HL-60 (cell line): ENCODE data around the gene NXF1.

ENCODE experiments used
- DNase-seq, 2 experiments: peaks; one replicate each; pipeline ENCODE4 v3.0.0-alpha.2; 2010 to 2020; ENCODE audit warnings: low read depth in 1 of 2, low spot score in 1 of 2
- H3K27ac ChIP-seq: fragments of 250-450 bp; sonication (Bioruptor Pico); replicated peaks from 2 replicates; pipeline ENCODE4 v1.5.1; 2020; ENCODE audit warnings: mild to moderate bottlenecking, moderate library complexity
- H3K27me3 ChIP-seq: fragments of 250-450 bp; sonication (Bioruptor Pico); 2 replicates; pipeline ENCODE4 v1.5.1; 2021; ENCODE audit warnings: mild to moderate bottlenecking, moderate library complexity; ENCODE audit not compliant: insufficient read depth, poor library complexity, severe bottlenecking
- H3K4me3 ChIP-seq: replicated peaks from 2 replicates; pipeline ENCODE4 v1.5.1; 2011; ENCODE audit warnings: mild to moderate bottlenecking, control low read depth, low read length; ENCODE audit not compliant: insufficient read depth
- GABPA ChIP-seq: IDR thresholded peaks from 2 replicates; pipeline ENCODE4 v1.6.1; 2012; ENCODE audit warnings: low read depth
- POLR2AphosphoS5 ChIP-seq: IDR thresholded peaks from 2 replicates; pipeline ENCODE4 v1.6.1; 2012; ENCODE audit warnings: low read depth
- REST ChIP-seq: IDR thresholded peaks from 2 replicates; pipeline ENCODE4 v1.6.1; 2012; ENCODE audit warnings: low read depth; ENCODE audit not compliant: insufficient replicate concordance
- SPI1 ChIP-seq: IDR thresholded peaks from 2 replicates; pipeline ENCODE4 v1.6.1; 2012; ENCODE audit warnings: low read depth, mild to moderate bottlenecking, borderline replicate concordance
- long read RNA-seq: library from polyadenylated mRNA; unstranded; transcript quantifications from one replicate; pipeline ENCODE4 v2.0.0, GENCODE V29; 2020
- TF ChIP-seq, protein P1 (sequence below): IDR thresholded peaks from one replicate; pipeline ENCODE4 v1.5.1; 2011; ENCODE audit warnings: low read length, control low read depth, inconsistent platforms; ENCODE audit not compliant: insufficient read depth

NXF1 gene
- long read RNA-seq, full-length matches to known transcripts: 104 of 128 reads
- long read RNA-seq, partial matches to known transcripts: 11 of 128 reads
- long read RNA-seq, other reads (novel, unspliced or antisense): 13 of 128 reads

GRCh38 chr11:62805076-62805892 lies at the start of gene NXF1:
TSS of gene NXF1 (minus strand) at chr11:62805440. CDS start at chr11:62805356, 84 bp downstream.
- no peaks in the 10 kb centered on the region for H3K27me3 ChIP-seq
- peak within 1 kb of the TSS; percentile 91 for H3K4me3 ChIP-seq
- TF ChIP-seq SPI1 (peak; percentile 1; the same call in 1 of the 2 replicates), REST (peak; percentile 81), GABPA (no peak), POLR2AphosphoS5 (peak; percentile 100)
- TF ChIP-seq, protein P1, sequence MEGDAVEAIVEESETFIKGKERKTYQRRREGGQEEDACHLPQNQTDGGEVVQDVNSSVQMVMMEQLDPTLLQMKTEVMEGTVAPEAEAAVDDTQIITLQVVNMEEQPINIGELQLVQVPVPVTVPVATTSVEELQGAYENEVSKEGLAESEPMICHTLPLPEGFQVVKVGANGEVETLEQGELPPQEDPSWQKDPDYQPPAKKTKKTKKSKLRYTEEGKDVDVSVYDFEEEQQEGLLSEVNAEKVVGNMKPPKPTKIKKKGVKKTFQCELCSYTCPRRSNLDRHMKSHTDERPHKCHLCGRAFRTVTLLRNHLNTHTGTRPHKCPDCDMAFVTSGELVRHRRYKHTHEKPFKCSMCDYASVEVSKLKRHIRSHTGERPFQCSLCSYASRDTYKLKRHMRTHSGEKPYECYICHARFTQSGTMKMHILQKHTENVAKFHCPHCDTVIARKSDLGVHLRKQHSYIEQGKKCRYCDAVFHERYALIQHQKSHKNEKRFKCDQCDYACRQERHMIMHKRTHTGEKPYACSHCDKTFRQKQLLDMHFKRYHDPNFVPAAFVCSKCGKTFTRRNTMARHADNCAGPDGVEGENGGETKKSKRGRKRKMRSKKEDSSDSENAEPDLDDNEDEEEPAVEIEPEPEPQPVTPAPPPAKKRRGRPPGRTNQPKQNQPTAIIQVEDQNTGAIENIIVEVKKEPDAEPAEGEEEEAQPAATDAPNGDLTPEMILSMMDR: no peak
- peak within 1 kb of the TSS; percentile 76 for H3K27ac ChIP-seq
- peak; percentile 94 to 96 for DNase-seq

GRCh38 chr11:62854013-62854824 lies 49.0 kb upstream of the NXF1 start:
- H3K27ac ChIP-seq: peak overlapping the region; percentile 94
- H3K4me3 ChIP-seq: peak overlapping the region; percentile 55
- DNase-seq: peak in 1 of 2 experiments; percentile 55
- no peaks in the 10 kb centered on the region for H3K27me3 ChIP-seq
- no peak for TF ChIP-seq SPI1
- no peak for TF ChIP-seq REST
- no peak for TF ChIP-seq POLR2AphosphoS5
- TF ChIP-seq GABPA: no peak
- TF ChIP-seq, protein P1: no peak

- TF ChIP-seq, protein P1: no peak
- no peak for TF ChIP-seq GABPA
- no peak for TF ChIP-seq REST
- TF ChIP-seq SPI1: no peak
- peak; percentile 58 for TF ChIP-seq POLR2AphosphoS5
- Histone ChIP-seq H3K27ac (peak overlapping the region; percentile 94), H3K27me3 (no peaks in the 10 kb centered on the region), H3K4me3 (peak overlapping the region; percentile 55)
- peak in 1 of 2 experiments; percentile 47 for DNase-seq
These were observed 48.2 kb upstream of the NXF1 start for GRCh38 chr11:62853279-62853965.
